Measurements from ENCODE around the gene MYO1C.

DNA sequence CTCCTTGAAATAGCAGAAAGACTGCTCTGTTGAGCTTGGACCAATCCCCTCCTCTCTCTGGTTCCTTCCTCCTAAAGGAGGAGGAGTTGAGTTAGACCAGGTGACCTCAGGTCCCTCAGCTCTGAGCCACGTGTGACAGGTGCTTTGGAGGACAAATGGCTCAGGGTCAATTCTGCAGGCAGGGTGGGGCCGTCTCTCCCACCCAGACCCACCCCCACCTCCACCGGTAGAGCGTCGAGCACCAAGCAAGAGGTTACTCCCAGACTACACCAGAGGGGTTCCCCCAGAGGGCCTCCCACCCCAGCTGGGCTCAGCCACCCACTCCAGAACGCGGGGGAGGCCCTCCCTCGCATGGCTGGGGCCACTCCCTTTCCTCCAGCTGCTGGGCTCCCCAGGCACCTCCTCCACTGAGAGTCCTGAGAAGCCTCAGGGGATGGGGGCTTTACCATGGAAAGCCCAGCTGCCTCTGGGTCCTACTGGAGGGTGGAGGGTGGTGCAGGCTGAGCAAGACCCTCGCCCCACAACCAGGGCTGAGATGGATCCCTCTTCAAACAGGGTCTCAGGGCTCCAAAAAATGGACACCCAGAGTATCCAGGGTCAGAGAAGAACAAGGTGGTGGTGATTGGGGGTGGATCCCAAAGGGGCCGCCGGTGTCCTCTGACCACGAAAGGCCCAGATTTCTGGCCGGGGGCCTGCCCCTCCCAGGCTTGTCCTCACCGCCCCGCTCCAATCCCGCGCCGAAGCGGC, 7.6 kb downstream of the MYO1C start:
- TF ChIP-seq EZH2 (IDR thresholded peaks at IDR 0.05; ENCODE audit: insufficient read depth, poor library complexity, severe bottlenecking): no peak
- TF ChIP-seq EZH2phosphoT487 (IDR thresholded peaks at IDR 0.05; ENCODE audit: insufficient read depth, low read depth): no peak
